Esophagus muscularis mucosa (tissue), 4 donors: Measurements from ENCODE around the gene ANKRD11. TPM values are rescaled to one million over a fixed set of nuclear protein-coding genes. Genes with fewer than 3 reads are reported as not detected.

Source experiments
- DNase-seq: peaks from one replicate; pipeline ENCODE4 v3.0.0-alpha.2; 2017; ENCODE audit errors: extremely low spot score
- H3K27ac ChIP-seq, 4 donors: fragments of 200-600 bp; sonication (generic); replicated peaks in 1 of 4; 1 replicate in 3 of 4; 2 replicates in 1 of 4; pipeline ENCODE4 v1.5.1; 2016 to 2019; ENCODE audit warnings: mild to moderate bottlenecking in 1 of 4
- H3K27me3 ChIP-seq, 4 donors: fragments of 200-600 bp; sonication (generic); one replicate each; pipeline versions ENCODE4 v1.5.1 to v1.6.0; 2016 to 2019
- H3K36me3 ChIP-seq, 4 donors: fragments of 200-600 bp; sonication (generic); one replicate each; pipeline ENCODE4 v1.5.1; 2016 to 2019
- H3K4me1 ChIP-seq, 4 donors: fragments of 200-600 bp; sonication (generic); one replicate each; pipeline ENCODE4 v1.5.1; 2016 to 2019
- H3K4me3 ChIP-seq, 4 donors: fragments of 200-600 bp; sonication (generic); 1 replicate in 2 of 4; 2 replicates in 2 of 4; pipeline ENCODE4 v1.5.1; 2016 to 2019; ENCODE audit warnings: mild to moderate bottlenecking in 4 of 4, moderate library complexity in 1 of 4
- H3K9me3 ChIP-seq, 4 donors: fragments of 200-600 bp; sonication (generic); 1 replicate in 3 of 4; 2 replicates in 1 of 4; pipeline ENCODE4 v1.5.1; 2016 to 2019
- CTCF ChIP-seq, 3 experiments: fragments of 200-600 bp in 2 of 3; fragments of 450-650 bp in 1 of 3; sonication (generic) in 2 of 3; IDR thresholded peaks; one replicate each; pipeline ENCODE4 v1.5.1; 2017 to 2019; ENCODE audit warnings: antibody characterized with exemption in 3 of 3, mild to moderate bottlenecking in 2 of 3, moderate library complexity in 1 of 3
- EP300 ChIP-seq: sonication (generic); formaldehyde crosslinking; IDR thresholded peaks from one replicate; pipeline ENCODE4 v1.6.1; 2017; ENCODE audit warnings: antibody characterized with exemption
- POLR2A ChIP-seq: fragments of 450-650 bp; IDR thresholded peaks from one replicate; pipeline ENCODE4 v1.6.1; 2017; ENCODE audit warnings: antibody characterized with exemption, moderate library complexity, mild to moderate bottlenecking, low read depth
- POLR2AphosphoS5 ChIP-seq, 2 donors: sonication (generic); formaldehyde crosslinking; IDR thresholded peaks; one replicate each; pipeline ENCODE4 v1.6.1; 2017; ENCODE audit warnings: antibody characterized with exemption in 2 of 2
- WGBS: methylation state at CpG from one replicate; pipeline ENCODE4 v1.1.5; 2018; 5-methylcytosine and 5-hydroxymethylcytosine counted together
- intact Hi-C: fragments of 100-400 bp; cut with DNase I; formaldehyde crosslinking; loops from one replicate; pipeline ENCODE4 v1.15.1; 2023
- total RNA-seq, 4 donors: library from RNA; depleted of rRNA; stranded (reverse); fragments of >200 nt; gene quantifications; one replicate each; pipeline versions ENCODE4 v1.1.0 to v1.2.1, GENCODE V29; 2016

ANKRD11 gene
- total RNA-seq, 4 donors from 2014 or later = 60.8 to 119 (median 105) TPM

- TF ChIP-seq CTCF (IDR thresholded peaks at IDR 0.05) = no peak
- no peak for TF ChIP-seq POLR2AphosphoS5 (IDR thresholded peaks at IDR 0.05)
- TF ChIP-seq EP300 = no peak
- TF ChIP-seq POLR2A = no peak
- H3K4me1 ChIP-seq = peaks cover 56 to 75% (median 73%) of the 10 kb centered on the region in 4 donors
- no peak overlapping the region for H3K27ac ChIP-seq
- intact Hi-C loops = no loop called here
- no peak overlapping the region for H3K4me3 ChIP-seq
- no peaks in the 10 kb centered on the region for H3K27me3 ChIP-seq
- WGBS = 90% methylated on average over 5 of the region's 8 CpGs
- H3K36me3 ChIP-seq = peaks cover 16 to 32% (median 26%) of the 10 kb centered on the region in 4 donors
- no peak for DNase-seq
- H3K9me3 ChIP-seq = no peaks in the 10 kb centered on the region
These were observed 175.5 kb downstream of the ANKRD11 start for GRCh38 chr16:89314854-89315253.

GRCh38 chr16:89314357-89314756, 176.0 kb downstream of the ANKRD11 start:
- intact Hi-C loops = no loop called here
- H3K36me3 ChIP-seq = peaks cover 16 to 32% (median 26%) of the 10 kb centered on the region in 4 donors
- TF ChIP-seq POLR2AphosphoS5 (IDR thresholded peaks at IDR 0.05) (no peak), EP300 (no peak), POLR2A (no peak), CTCF (IDR thresholded peaks at IDR 0.05) (no peak)
- peaks cover 51 to 72% (median 68%) of the 10 kb centered on the region in 4 donors for H3K4me1 ChIP-seq
- no peaks in the 10 kb centered on the region for H3K9me3 ChIP-seq
- no peak for DNase-seq
- 76% methylated on average over 14 of the region's 14 CpGs for WGBS
- H3K4me3 ChIP-seq = no peak overlapping the region
- H3K27ac ChIP-seq = no peak overlapping the region
- no peaks in the 10 kb centered on the region for H3K27me3 ChIP-seq

- TF ChIP-seq EP300 = no peak
- no peak for TF ChIP-seq CTCF (IDR thresholded peaks at IDR 0.05)
- TF ChIP-seq POLR2AphosphoS5 (IDR thresholded peaks at IDR 0.05) = no peak
- TF ChIP-seq POLR2A = no peak
- intact Hi-C loops = no loop called here
- no peak overlapping the region for H3K4me3 ChIP-seq
- peaks cover 16 to 32% (median 26%) of the 10 kb centered on the region in 4 donors for H3K36me3 ChIP-seq
- no peaks in the 10 kb centered on the region for H3K9me3 ChIP-seq
- DNase-seq = no peak
- no peak overlapping the region for H3K27ac ChIP-seq
- H3K27me3 ChIP-seq = no peaks in the 10 kb centered on the region
- 73% methylated on average over 3 of the region's 3 CpGs for WGBS
- H3K4me1 ChIP-seq = peaks cover 44 to 72% (median 62%) of the 10 kb centered on the region in 4 donors
These were observed 176.8 kb downstream of the ANKRD11 start for GRCh38 chr16:89313583-89313982.

- no peak overlapping the region for H3K4me3 ChIP-seq
- intact Hi-C loops = no loop called here
- no peak overlapping the region for H3K27ac ChIP-seq
- 92% methylated on average over 19 of the region's 22 CpGs for WGBS
- H3K4me1 ChIP-seq = peaks cover 35 to 71% (median 59%) of the 10 kb centered on the region in 4 donors
- TF ChIP-seq EP300 = no peak
- no peak for TF ChIP-seq POLR2A
- TF ChIP-seq CTCF (IDR thresholded peaks at IDR 0.05) = no peak
- no peak for TF ChIP-seq POLR2AphosphoS5 (IDR thresholded peaks at IDR 0.05)
- H3K36me3 ChIP-seq = peaks cover 16 to 32% (median 26%) of the 10 kb centered on the region in 4 donors
- H3K27me3 ChIP-seq = no peaks in the 10 kb centered on the region
- H3K9me3 ChIP-seq = no peaks in the 10 kb centered on the region
- DNase-seq = no peak
These were observed 177.6 kb downstream of the ANKRD11 start for GRCh38 chr16:89312598-89313299.
